Cerebellar cortex (tissue), 1 donor: Measurements from ENCODE around the gene SELENOS.
A peak's percentile ranks its signal among the peaks of the same experiment; 100 is the strongest.

ENCODE experiments used
- DNase-seq: peaks from one replicate; pipeline ENCODE4 v3.0.0-alpha.2; 2015; ENCODE audit warnings: low spot score

The SELENOS gene

GRCh38 chr15:101276501-101277037 is 716 bp downstream of the SELENOS start:
- DNase-seq: no peak

- DNase-seq: no peak
Measured at GRCh38 chr15:101275018-101275417, 2.3 kb downstream of the SELENOS start.

- no peak for DNase-seq
Measured at GRCh38 chr15:101273534-101273933, 3.8 kb downstream of the SELENOS start.

GRCh38 chr15:101272584-101272983 is 4.7 kb downstream of the SELENOS start:
- no peak for DNase-seq

GRCh38 chr15:101269479-101270223 is 7.6 kb downstream of the SELENOS start:
- DNase-seq: no peak

GRCh38 chr15:101267320-101268104 is 9.8 kb downstream of the SELENOS start:
- no peak for DNase-seq

- DNase-seq: no peak
Measured at GRCh38 chr15:101266787-101267186, 10.5 kb downstream of the SELENOS start.

GRCh38 chr15:101266034-101266433 is 11.3 kb downstream of the SELENOS start:
- DNase-seq: no peak

- DNase-seq: no peak
Measured at GRCh38 chr15:101264911-101265641, 12.2 kb downstream of the SELENOS start.

GRCh38 chr15:101264011-101264410 is 13.3 kb downstream of the SELENOS start:
- DNase-seq: no peak

GRCh38 chr15:101262551-101262950 is 14.7 kb downstream of the SELENOS start:
- DNase-seq: no peak

GRCh38 chr15:101258238-101259144 is 18.8 kb downstream of the SELENOS start:
- peak; percentile 80 for DNase-seq

GRCh38 chr15:101256757-101257156 is 20.5 kb downstream of the SELENOS start:
- DNase-seq: no peak

GRCh38 chr15:101255615-101256241 is 21.6 kb downstream of the SELENOS start:
- no peak for DNase-seq

- DNase-seq: no peak
Measured at GRCh38 chr15:101255051-101255395, 22.3 kb downstream of the SELENOS start.

- DNase-seq: no peak
Measured at GRCh38 chr15:101254157-101255050, 22.9 kb downstream of the SELENOS start.

- DNase-seq: no peak
Measured at GRCh38 chr15:101252836-101253235, 24.4 kb downstream of the SELENOS start.

GRCh38 chr15:101251830-101252820 is 25.2 kb downstream of the SELENOS start, which contains the start of gene CHSY1:
Gene CHSY1 (minus strand): TSS chr15:101252048. CDS start chr15:101251456, 592 bp downstream.
- DNase-seq: peak; percentile 82
